Loucy (cell line): ENCODE measurements around the gene WDR12.

Experiments
- CTCF ChIP-seq: fragments of 200-600 bp; sonication (generic); conservative IDR thresholded peaks from 2 replicates; pipeline ENCODE4 v1.5.1; 2014; ENCODE audit warnings: mild to moderate bottlenecking, antibody characterized with exemption, low read length
- EZH2phosphoT487 ChIP-seq: fragments of 200-600 bp; IDR thresholded peaks from 2 replicates; pipeline ENCODE4 v1.6.1; 2018; ENCODE audit warnings: antibody characterized with exemption, mild to moderate bottlenecking, moderate library complexity, borderline replicate concordance

DNA sequence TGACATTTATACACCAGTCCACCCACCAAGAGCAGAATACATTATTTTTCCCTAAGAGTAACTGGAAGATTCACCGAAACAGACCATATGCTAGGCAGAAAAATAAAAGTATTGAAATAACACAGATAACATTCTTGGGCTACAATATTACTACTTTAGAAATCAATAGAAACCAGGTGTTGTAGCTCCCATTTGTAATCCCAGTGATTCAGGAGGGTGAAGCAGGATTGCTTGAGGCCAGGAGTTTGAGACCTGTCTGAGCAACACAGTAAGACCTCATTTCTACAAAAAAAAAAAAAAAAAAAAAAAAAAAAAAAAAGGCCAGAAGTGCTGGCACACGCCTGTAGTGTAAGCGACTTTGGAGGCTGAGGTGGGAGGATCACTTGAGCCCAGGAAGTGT is 49.5 kb downstream of the WDR12 start:
- no peak for TF ChIP-seq CTCF
- TF ChIP-seq EZH2phosphoT487: no peak
